Naive B cell (primary cell): Measurements from ENCODE around the gene TRHDE. TPM values are rescaled to one million over a fixed set of nuclear protein-coding genes. Genes with fewer than 3 reads are reported as not detected.

Experiments
- ATAC-seq, 2 donors: fragments of 150-1000 bp; cut with Tn5 transposase; 2 replicates each; pipeline ENCODE4 v1.10.0; 2021; ENCODE audit warnings: low read depth in 2 of 2, mild to moderate bottlenecking in 2 of 2, moderate library complexity in 2 of 2
- DNase-seq: peaks from one replicate; pipeline ENCODE4 v3.0.0; 2022
- H3K27ac Mint-ChIP-seq, 6 donors: one replicate each; pipeline ENCODE4 v1.8.0; 2020 to 2022; ENCODE audit warnings: mild to moderate bottlenecking in 6 of 6, mixed read lengths in 6 of 6, moderate library complexity in 5 of 6, inconsistent platforms in 2 of 6
- H3K27me3 Mint-ChIP-seq, 3 donors: one replicate each; pipeline ENCODE4 v1.8.0; 2021 to 2022; ENCODE audit warnings: mixed read lengths in 3 of 3, mild to moderate bottlenecking in 1 of 3
- H3K36me3 Mint-ChIP-seq, 2 donors: one replicate each; pipeline ENCODE4 v1.8.0; 2020 to 2022; ENCODE audit warnings: mixed read lengths in 2 of 2, inconsistent platforms in 1 of 2, mild to moderate bottlenecking in 1 of 2
- H3K4me1 Mint-ChIP-seq, 3 donors: one replicate each; pipeline ENCODE4 v1.8.0; 2020 to 2022; ENCODE audit warnings: mixed read lengths in 3 of 3, inconsistent platforms in 1 of 3, mild to moderate bottlenecking in 1 of 3, moderate library complexity in 1 of 3
- H3K4me3 Mint-ChIP-seq, 8 donors: one replicate each; pipeline ENCODE4 v1.8.0; 2020 to 2022; ENCODE audit warnings: mild to moderate bottlenecking in 8 of 8, mixed read lengths in 8 of 8, moderate library complexity in 8 of 8, inconsistent platforms in 2 of 8
- H3K9me3 Mint-ChIP-seq, 7 donors: one replicate each; pipeline ENCODE4 v1.8.0; 2020 to 2022; ENCODE audit warnings: mixed read lengths in 7 of 7, mild to moderate bottlenecking in 5 of 7, inconsistent platforms in 2 of 7, moderate library complexity in 1 of 7
- polyA plus RNA-seq, 6 donors: library from polyadenylated mRNA; unstranded; fragments of 300-500 nt; fragmentation: Illumina TruSeq; gene quantifications; one replicate each; pipeline ENCODE4 v1.2.3, GENCODE V29; 2021; ENCODE audit warnings: low read depth in 6 of 6

The TRHDE gene
- polyA plus RNA-seq, 6 donors from 2014 or later, result not detected

DNA sequence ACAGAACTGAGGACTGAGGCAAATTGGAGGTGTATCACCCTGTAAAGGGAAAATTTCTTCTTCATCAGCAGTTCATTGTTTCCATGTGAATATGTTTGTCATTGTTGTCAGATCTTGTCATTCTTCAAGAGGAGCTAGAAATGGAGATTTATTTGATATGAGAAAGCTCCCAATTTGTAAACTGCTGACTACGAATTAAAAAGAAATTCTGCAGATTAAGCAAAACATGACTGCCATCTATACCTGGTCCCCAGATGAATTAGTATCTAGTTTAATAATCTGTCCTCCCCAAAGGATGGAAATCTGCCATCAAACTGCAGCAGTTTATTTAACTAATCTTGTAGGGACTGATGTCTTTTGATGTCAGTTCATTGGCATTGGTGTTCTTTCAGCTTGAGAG is 162.8 kb downstream of the TRHDE start:
- Mint-ChIP-seq H3K27me3 (no peaks in the 10 kb centered on the region), H3K36me3 (no peaks in the 10 kb centered on the region), H3K27ac (no peak overlapping the region), H3K4me1 (no peaks in the 10 kb centered on the region), H3K9me3 (peaks cover 0 to 14% (median 6%) of the 10 kb centered on the region in 7 donors), H3K4me3 (no peak overlapping the region)
- no peak for DNase-seq
- ATAC-seq, result no peak

DNA sequence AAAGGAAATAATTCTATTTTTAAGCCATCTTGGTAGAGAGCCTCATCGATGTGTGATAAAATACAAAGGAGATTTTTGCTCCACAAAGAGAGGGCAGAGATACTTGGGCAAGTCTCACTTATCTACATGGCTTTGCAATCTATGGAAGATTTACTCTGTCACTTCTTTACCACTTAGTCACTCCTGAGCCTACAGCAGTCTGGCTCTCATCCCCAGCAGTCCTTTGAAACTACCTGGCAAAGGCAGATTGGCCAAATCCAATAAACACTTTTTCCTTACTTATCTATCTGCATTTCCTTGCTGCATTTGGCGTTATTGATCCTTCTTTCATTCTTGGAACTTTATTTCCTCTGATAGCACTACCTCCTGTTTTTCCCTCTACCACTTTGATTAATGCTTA is 170.0 kb downstream of the TRHDE start:
- H3K36me3 Mint-ChIP-seq, result no peaks in the 10 kb centered on the region

DNA sequence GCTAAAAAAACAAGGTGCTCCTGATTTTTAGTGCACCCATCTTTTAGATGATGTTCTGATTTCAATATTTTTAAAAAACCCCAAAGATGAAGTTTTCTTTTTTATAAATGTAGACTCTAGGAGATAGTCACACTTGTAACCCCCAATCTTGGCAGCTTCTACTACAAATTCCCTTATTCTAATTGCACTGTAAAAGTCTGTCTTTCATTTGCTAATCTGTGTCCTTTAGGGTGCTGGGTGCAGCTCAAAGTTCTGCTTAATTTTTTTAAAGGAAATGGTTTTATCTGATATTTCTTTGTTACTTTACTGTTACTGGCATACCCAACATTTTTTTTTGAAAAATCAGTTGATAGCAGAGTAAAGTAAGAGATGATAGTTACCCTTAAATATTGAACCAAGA is 172.0 kb downstream of the TRHDE start:
- Mint-ChIP-seq H3K9me3 (peaks cover 0 to 8% (median 3%) of the 10 kb centered on the region in 7 donors), H3K27me3 (no peaks in the 10 kb centered on the region), H3K4me3 (no peak overlapping the region), H3K27ac (no peak overlapping the region), H3K4me1 (no peaks in the 10 kb centered on the region), H3K36me3 (no peaks in the 10 kb centered on the region)
- ATAC-seq (no peak), DNase-seq (no peak)

More for the DNA sequence above, 170.0 kb downstream of the TRHDE start:
- H3K9me3 Mint-ChIP-seq, result peaks cover 0 to 14% (median 7%) of the 10 kb centered on the region in 7 donors
- no peak overlapping the region for H3K27ac Mint-ChIP-seq
- H3K27me3 Mint-ChIP-seq, result no peaks in the 10 kb centered on the region
- ATAC-seq, result no peak
- H3K4me3 Mint-ChIP-seq, result no peak overlapping the region
- H3K4me1 Mint-ChIP-seq, result no peaks in the 10 kb centered on the region
- DNase-seq, result no peak

DNA sequence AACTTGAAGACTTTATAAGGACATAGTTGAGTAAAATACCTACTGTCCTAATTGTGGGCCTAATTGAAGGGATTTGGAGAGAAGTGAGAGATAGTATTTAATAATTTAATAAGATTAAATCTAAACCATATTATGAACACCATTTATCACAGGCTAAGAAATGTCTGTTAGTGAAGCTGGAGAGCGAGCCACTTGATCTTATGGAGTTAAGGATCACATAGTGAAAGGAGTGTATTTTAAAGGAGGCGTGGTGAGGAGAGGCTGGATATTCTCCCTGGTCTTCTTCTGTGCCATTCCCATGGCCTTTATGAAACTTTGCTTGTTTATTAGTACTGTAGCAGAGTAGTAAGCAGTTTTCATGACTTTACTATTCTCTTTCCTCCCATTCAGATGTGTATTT is 172.4 kb downstream of the TRHDE start:
- no peaks in the 10 kb centered on the region for H3K27me3 Mint-ChIP-seq
- no peak overlapping the region for H3K27ac Mint-ChIP-seq
- H3K4me1 Mint-ChIP-seq, result no peaks in the 10 kb centered on the region
- no peak overlapping the region for H3K4me3 Mint-ChIP-seq
- DNase-seq, result no peak
- peaks cover 0 to 8% (median 1%) of the 10 kb centered on the region in 7 donors for H3K9me3 Mint-ChIP-seq
- H3K36me3 Mint-ChIP-seq, result no peaks in the 10 kb centered on the region
- ATAC-seq, result no peak

DNA sequence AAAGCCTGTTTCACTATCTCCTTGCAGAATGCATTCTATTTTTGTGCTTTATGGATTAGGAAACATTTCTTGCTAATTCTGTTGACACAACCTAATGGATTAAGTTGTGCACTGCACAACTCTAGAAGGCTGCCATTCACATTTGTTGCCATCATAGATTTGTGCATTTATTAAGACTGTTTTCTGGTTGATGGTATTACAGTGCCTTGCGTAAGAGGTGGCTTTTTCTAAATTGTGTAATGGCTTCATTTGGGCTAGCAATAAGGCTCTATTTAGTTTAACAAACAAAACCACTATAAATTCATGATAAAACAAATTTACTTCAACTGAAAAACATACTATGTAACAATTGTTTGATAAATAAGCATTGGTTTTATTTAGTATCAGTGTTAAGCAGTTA is 175.9 kb downstream of the TRHDE start:
- H3K4me3 Mint-ChIP-seq, result no peak overlapping the region
- H3K4me1 Mint-ChIP-seq, result no peaks in the 10 kb centered on the region
- ATAC-seq (no peak), DNase-seq (no peak)
- H3K9me3 Mint-ChIP-seq, result peaks cover 0 to 7% (median 5%) of the 10 kb centered on the region in 7 donors
- H3K36me3 Mint-ChIP-seq, result no peaks in the 10 kb centered on the region
- H3K27me3 Mint-ChIP-seq, result no peaks in the 10 kb centered on the region
- no peak overlapping the region for H3K27ac Mint-ChIP-seq

DNA sequence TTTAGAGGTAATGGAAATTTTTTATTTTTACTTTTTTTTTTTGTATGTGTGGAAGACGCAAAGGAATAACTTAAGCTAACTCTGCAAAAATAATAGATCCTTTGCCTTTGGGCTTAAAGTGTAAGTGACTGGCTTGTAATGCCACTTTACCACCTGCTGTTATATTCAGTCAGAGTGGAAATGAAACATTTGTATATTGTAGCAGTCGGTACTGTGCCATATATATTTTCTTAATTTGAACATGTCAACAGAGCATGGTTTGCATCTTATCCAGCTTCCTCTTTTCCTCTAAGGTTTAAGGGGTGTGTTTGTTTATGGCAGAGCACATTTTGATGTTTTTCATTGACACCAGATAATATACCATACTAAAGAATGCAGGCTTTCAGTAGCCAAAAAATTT is 176.6 kb downstream of the TRHDE start:
- ATAC-seq (no peak), DNase-seq (no peak)
- H3K4me1 Mint-ChIP-seq, result no peaks in the 10 kb centered on the region
- H3K27me3 Mint-ChIP-seq, result no peaks in the 10 kb centered on the region
- no peak overlapping the region for H3K27ac Mint-ChIP-seq
- H3K36me3 Mint-ChIP-seq, result no peaks in the 10 kb centered on the region
- H3K4me3 Mint-ChIP-seq, result no peak overlapping the region
- H3K9me3 Mint-ChIP-seq, result peaks cover 0 to 12% (median 5%) of the 10 kb centered on the region in 7 donors

DNA sequence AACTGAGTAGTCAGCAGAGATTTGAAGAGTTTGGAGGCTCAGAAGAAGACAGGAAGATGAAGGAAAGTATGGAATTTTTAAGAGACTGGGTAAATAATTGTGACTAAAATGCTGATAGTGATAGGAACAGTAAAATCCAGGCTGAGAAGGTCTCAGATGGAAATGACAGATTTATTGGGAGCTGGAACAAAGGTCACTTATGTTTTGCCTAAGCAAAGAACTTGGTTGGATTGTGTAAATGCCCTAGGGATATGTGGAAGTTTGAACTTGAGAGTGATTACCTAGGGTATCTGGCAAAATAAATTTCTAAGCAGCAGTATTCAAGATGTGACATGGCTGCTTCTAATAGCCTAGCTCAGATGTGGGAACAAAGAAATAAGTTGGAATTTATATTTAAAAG is 180.9 kb downstream of the TRHDE start:
- Mint-ChIP-seq H3K36me3 (no peaks in the 10 kb centered on the region), H3K27ac (no peak overlapping the region), H3K4me1 (no peaks in the 10 kb centered on the region), H3K4me3 (no peak overlapping the region), H3K27me3 (no peaks in the 10 kb centered on the region), H3K9me3 (peaks cover 0 to 13% (median 5%) of the 10 kb centered on the region in 7 donors)
- DNase-seq (no peak), ATAC-seq (no peak)

DNA sequence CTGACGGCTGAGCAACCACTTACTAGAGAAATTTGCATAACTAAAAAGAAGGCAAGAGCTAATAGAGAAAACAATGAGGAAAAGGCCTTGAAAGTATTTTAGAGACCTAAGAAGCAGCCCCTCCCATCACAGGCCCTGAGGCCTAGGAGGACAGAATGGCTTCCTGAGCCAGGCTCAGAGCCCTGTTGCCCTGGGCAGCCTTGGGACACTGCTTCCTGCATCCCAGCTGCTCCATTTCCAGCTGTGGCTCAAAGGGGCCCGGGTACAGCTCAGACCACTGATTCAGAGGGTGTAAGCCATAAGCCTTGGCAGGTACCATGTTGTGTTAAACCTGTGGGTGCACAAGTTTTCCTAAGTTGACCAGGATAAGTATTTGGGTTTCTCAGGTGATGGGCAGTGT is 181.4 kb downstream of the TRHDE start:
- no peak overlapping the region for H3K4me3 Mint-ChIP-seq
- ATAC-seq, result no peak

DNA sequence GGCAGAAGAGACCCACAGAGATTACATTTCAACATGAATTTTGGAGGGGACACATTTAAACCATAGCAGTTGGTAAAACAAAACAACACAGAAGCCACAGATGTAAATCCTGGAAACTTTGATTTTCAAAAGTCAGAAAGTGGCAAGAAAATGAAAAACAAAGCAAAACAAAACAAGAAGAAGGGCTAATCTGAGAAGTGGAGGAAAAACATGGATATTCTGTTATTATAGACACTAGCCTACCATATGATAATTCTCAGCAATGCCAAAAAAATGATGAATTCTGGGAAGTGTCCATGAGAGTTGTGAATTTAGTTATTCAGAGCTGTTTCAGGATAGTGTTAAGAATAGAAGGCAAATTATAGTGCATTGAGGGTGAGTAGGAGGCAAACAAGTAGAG is 192.3 kb downstream of the TRHDE start:
- Mint-ChIP-seq H3K27me3 (no peaks in the 10 kb centered on the region), H3K36me3 (no peaks in the 10 kb centered on the region), H3K9me3 (peaks cover 0 to 8% (median 1%) of the 10 kb centered on the region in 7 donors), H3K27ac (no peak overlapping the region), H3K4me1 (no peaks in the 10 kb centered on the region), H3K4me3 (no peak overlapping the region)
- ATAC-seq, result no peak
- no peak for DNase-seq

More for the DNA sequence above, 181.4 kb downstream of the TRHDE start:
- Mint-ChIP-seq H3K9me3 (peaks cover 0 to 13% (median 5%) of the 10 kb centered on the region in 7 donors), H3K27me3 (no peaks in the 10 kb centered on the region), H3K4me1 (no peaks in the 10 kb centered on the region), H3K27ac (no peak overlapping the region), H3K36me3 (no peaks in the 10 kb centered on the region)
- no peak for DNase-seq

DNA sequence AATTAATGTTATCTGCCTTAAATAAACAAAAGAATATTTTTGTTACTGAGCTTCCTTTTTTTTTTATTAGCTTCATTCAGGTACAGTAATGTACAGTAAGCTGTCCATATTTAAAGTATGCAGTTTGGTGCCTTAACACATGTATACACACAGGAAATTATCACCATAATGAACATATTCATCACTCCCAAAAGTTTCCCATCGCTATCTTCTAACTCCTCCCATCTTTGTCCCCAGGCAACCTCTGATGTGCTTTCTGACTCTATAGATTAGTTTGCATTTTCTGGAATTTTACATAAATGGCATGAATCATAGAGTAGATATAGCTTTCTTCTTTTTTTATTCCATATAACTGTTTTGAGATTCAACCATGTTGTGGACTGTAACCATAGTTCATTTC is 193.0 kb downstream of the TRHDE start:
- DNase-seq, result no peak
- Mint-ChIP-seq H3K27me3 (no peaks in the 10 kb centered on the region), H3K27ac (no peak overlapping the region), H3K9me3 (peaks cover 0 to 8% (median 1%) of the 10 kb centered on the region in 7 donors), H3K36me3 (no peaks in the 10 kb centered on the region), H3K4me3 (no peak overlapping the region), H3K4me1 (no peaks in the 10 kb centered on the region)
- no peak for ATAC-seq

DNA sequence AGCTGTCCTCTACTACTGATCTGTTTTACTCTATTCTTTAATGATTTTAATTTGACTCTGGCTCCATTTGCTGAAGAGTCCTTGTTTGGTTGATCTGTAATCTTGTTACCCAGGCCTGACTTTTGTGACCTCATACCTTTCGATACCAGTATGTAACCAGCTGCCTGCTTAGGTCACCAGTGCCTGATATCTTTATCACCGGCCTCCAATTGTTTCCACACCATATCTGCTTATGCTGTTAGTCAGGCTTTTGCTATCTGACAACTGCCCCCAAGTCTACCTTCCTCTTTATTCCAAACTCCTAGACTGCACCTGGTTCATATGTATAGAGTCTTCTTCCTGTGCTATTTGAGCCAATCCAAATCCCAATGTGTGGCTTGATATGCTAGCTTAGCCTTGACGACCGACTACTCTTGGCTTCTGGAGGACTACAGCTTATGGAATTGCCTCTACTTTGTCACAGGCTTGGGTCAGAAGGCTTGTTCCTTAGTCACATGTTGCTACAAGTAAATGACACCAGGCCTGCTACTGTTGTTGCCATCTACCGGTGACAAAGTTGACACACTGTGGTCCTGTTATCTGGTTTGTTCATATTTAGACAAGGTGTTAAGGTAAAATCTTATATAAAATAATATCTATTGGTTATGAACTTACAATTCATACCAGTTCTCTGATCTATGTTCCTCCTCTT is 193.9 kb downstream of the TRHDE start:
- Mint-ChIP-seq H3K4me1 (no peaks in the 10 kb centered on the region), H3K4me3 (no peak overlapping the region), H3K36me3 (no peaks in the 10 kb centered on the region), H3K9me3 (peaks cover 0 to 8% (median 1%) of the 10 kb centered on the region in 7 donors), H3K27ac (no peak overlapping the region), H3K27me3 (no peaks in the 10 kb centered on the region)
- ATAC-seq (no peak), DNase-seq (no peak)

DNA sequence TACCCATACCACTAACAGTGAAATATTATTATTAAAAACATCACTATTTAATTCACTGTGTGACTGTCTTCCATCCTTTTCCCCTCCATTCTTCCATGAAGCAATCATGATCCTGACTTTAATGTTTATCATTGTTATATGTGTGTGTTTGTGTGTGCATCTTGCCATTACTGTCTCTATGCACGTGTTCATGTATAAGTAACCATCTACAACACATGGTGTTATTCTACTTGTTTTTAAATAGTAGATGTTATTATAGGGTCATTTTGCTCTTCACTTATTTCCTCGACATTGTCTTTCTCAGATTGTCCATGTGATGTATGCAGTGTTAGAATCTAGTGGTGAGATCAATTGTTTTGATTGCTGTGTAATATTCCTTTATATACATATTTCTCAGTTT is 195.8 kb downstream of the TRHDE start:
- Mint-ChIP-seq H3K27me3 (no peaks in the 10 kb centered on the region), H3K9me3 (peaks cover 0 to 8% (median 1%) of the 10 kb centered on the region in 7 donors), H3K27ac (no peak overlapping the region), H3K36me3 (no peaks in the 10 kb centered on the region), H3K4me3 (no peak overlapping the region), H3K4me1 (no peaks in the 10 kb centered on the region)
- no peak for DNase-seq
- no peak for ATAC-seq

DNA sequence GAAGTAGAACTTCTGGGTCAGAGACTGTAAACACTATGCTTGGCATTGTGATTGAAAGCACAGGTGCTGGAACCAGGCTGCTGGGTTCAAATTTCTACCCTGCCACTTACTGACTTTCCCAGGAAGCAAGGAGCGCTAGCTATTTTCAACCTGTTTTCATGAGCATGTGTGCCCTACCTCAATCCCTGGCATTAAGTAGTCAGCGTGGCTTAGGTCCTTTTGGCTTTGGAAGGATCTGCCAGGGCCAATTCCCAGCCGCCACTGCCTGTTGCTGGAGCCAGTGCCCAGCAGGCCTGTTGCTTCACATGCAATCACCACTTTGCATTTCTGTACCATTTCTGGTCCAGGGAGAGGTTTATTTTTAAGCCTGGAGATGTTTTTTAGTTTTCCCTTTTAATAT is 196.3 kb downstream of the TRHDE start:
- Mint-ChIP-seq H3K9me3 (peaks cover 0 to 8% (median 1%) of the 10 kb centered on the region in 7 donors), H3K27ac (no peak overlapping the region), H3K4me3 (no peak overlapping the region), H3K4me1 (no peaks in the 10 kb centered on the region), H3K36me3 (no peaks in the 10 kb centered on the region), H3K27me3 (no peaks in the 10 kb centered on the region)
- no peak for ATAC-seq
- DNase-seq, result no peak

DNA sequence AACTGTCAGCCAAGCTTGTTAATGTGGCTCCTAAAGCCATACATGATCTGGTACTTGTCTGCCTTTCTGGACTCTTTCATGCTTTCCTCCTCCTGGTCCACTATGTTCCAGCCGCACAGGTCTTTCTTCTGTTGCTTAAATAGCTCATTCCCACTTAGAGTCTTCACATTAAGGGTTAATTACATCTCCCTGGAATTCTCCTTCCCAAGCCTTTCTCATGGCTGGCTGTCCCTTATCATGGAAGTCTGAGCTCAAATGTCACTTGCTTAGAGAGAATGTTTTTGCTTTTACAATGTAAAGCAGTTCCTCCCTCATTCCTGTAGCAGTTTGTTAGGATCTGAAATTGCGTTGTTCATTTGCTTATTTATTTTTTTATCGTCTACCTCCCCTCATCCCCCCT is 199.6 kb downstream of the TRHDE start:
- Mint-ChIP-seq H3K27me3 (no peaks in the 10 kb centered on the region), H3K4me3 (no peak overlapping the region), H3K27ac (peak overlapping the region in 1 of 6 donors; percentile 43), H3K9me3 (peaks cover 0 to 6% (median 1%) of the 10 kb centered on the region in 7 donors), H3K4me1 (no peaks in the 10 kb centered on the region), H3K36me3 (no peaks in the 10 kb centered on the region)
- DNase-seq, result no peak
- ATAC-seq, result no peak

DNA sequence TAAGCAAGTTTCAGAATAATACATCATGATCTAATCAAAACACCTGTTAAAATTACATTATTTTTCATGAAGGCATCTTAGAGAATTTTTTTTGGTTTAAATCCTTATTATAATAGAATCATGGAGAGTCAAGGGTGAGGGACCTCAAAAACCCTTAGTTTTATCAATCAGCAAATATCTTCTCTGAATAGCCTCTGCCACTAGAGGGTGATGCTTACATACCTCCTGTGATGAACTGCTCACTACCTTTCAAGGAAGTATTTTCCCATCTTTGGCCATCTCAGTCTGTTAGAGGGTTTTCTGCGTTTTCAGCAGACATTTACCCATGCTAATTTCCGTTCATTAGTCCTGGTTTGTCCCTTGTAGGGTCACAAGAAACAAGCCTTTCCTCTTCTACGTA is 200.2 kb downstream of the TRHDE start:
- no peaks in the 10 kb centered on the region for H3K36me3 Mint-ChIP-seq

More for the DNA sequence above, 200.2 kb downstream of the TRHDE start:
- Mint-ChIP-seq H3K9me3 (peaks cover 0 to 6% (median 1%) of the 10 kb centered on the region in 7 donors), H3K27me3 (no peaks in the 10 kb centered on the region), H3K4me1 (no peaks in the 10 kb centered on the region), H3K27ac (no peak overlapping the region), H3K4me3 (no peak overlapping the region)
- DNase-seq (no peak), ATAC-seq (no peak)
